ENCODE results near the gene PNRC2.
"Not testable (repeated sequence)": the region's sequence is repeated elsewhere in the genome, so short reads cannot be mapped to it uniquely, and the experiment has no call there.

PNRC2 gene

GRCh38 chr1:23995431-23995837, 35.8 kb downstream of the PNRC2 start:
- no peak for DNase-seq

- no peak for DNase-seq
Observed at GRCh38 chr1:23996700-23997229, 37.1 kb downstream of the PNRC2 start.

- DNase-seq: no peak
Observed at GRCh38 chr1:23997812-23998211, 38.2 kb downstream of the PNRC2 start.

- no peak for DNase-seq
Observed at GRCh38 chr1:23999156-23999671, 39.6 kb downstream of the PNRC2 start.

GRCh38 chr1:24002695-24003094, 43.1 kb downstream of the PNRC2 start:
- DNase-seq: no peak

GRCh38 chr1:24003331-24003972, 43.8 kb downstream of the PNRC2 start:
- DNase-seq: no peak

- DNase-seq: no peak
Observed at GRCh38 chr1:24004132-24004531, 44.5 kb downstream of the PNRC2 start.

GRCh38 chr1:24005163-24005562, 45.5 kb downstream of the PNRC2 start:
- no peak for DNase-seq

- no peak for DNase-seq
Observed at GRCh38 chr1:24007079-24007478, 47.5 kb downstream of the PNRC2 start.

GRCh38 chr1:24008574-24009184, 49.1 kb downstream of the PNRC2 start:
- DNase-seq: not testable (repeated sequence)

GRCh38 chr1:24009406-24009805, 49.8 kb downstream of the PNRC2 start:
- DNase-seq: no peak

GRCh38 chr1:24010650-24011049, 51.0 kb downstream of the PNRC2 start:
- DNase-seq: no peak

- not testable (repeated sequence) for DNase-seq
Observed at GRCh38 chr1:24012878-24013277, 53.2 kb downstream of the PNRC2 start.

Measured in activated T-cell treated with anti-CD3 and anti-CD28 coated beads, Interleukin-2, amount 50 U/mL, for 48 hours (primary cell).